ENCODE data around the gene OVOL3.
A peak's percentile ranks its signal among the peaks of the same experiment; 100 is the strongest.

Gene OVOL3

GRCh38 chr19:36115453-36116343 lies 4.8 kb downstream of the OVOL3 start, which contains the start of gene TBCB:
TSS of gene TBCB (plus strand) at chr19:36115468. CDS start at chr19:36115561, 93 bp downstream.
- H2AFZ ChIP-seq (ENCODE audit: low read depth, low read length): peak within 1 kb of the TSS; percentile 90
- H2AK5ac ChIP-seq (ENCODE audit: low read length, severe bottlenecking): no peak within 1 kb of the TSS
- H3K4ac ChIP-seq (ENCODE audit: low read depth in 1 of 2, low read length in 2 of 2): peak within 1 kb of the TSS; percentile 77 to 86
- 7% methylated on average over 35 of the region's 59 CpGs for WGBS
- DNase-seq: peak; percentile 57
- H3K36me3 ChIP-seq (ENCODE audit: control insufficient read depth in 1 of 2, insufficient read depth in 2 of 2, low read depth in 1 of 2, low read length in 2 of 2): peaks cover 50 to 59% of the 10 kb centered on the region in 2 experiments
- H3K18ac ChIP-seq (ENCODE audit: low read depth in 1 of 2, low read length in 2 of 2): peak within 1 kb of the TSS; percentile 23 to 93
- peak within 1 kb of the TSS; percentile 42 for H2BK120ac ChIP-seq (ENCODE audit: low read depth, low read length)
- H3K9me3 ChIP-seq (ENCODE audit: control insufficient read depth, low read length): no peaks in the 10 kb centered on the region
- peak within 1 kb of the TSS in 1 of 2 experiments; percentile 57 for H3K23ac ChIP-seq (ENCODE audit: low read length in 2 of 2)
- H3K9ac ChIP-seq (ENCODE audit: low read length): peak within 1 kb of the TSS; percentile 95
- peak within 1 kb of the TSS; percentile 60 for H2BK15ac ChIP-seq (ENCODE audit: low read depth, poor library complexity, severe bottlenecking)
- peak within 1 kb of the TSS; percentile 83 to 99 for H3K4me3 ChIP-seq (ENCODE audit: insufficient read depth in 1 of 2, low read depth in 1 of 2, low read length in 2 of 2)
- H3K4me2 ChIP-seq (ENCODE audit: low read length, poor library complexity, severe bottlenecking): peak within 1 kb of the TSS; percentile 80
- H2BK5ac ChIP-seq (ENCODE audit: low read depth, low read length, poor library complexity, severe bottlenecking): peak within 1 kb of the TSS; percentile 53
- H4K91ac ChIP-seq (ENCODE audit: low read length): peak within 1 kb of the TSS; percentile 95
- H2BK12ac ChIP-seq (ENCODE audit: low read length in 2 of 2): peak within 1 kb of the TSS; percentile 34 to 65
- H3K4me1 ChIP-seq (ENCODE audit: control insufficient read depth, insufficient read depth, low read depth, low read length): peaks cover 24% of the 10 kb centered on the region
- H3K27ac ChIP-seq (ENCODE audit: low read length, poor library complexity, severe bottlenecking): peak within 1 kb of the TSS; percentile 89
- no peaks in the 10 kb centered on the region for H3K27me3 ChIP-seq (ENCODE audit: control insufficient read depth in 1 of 2, insufficient read depth in 1 of 2, low read length in 2 of 2)
- H3K14ac ChIP-seq (ENCODE audit: low read length in 2 of 2): peak within 1 kb of the TSS in 1 of 2 experiments; percentile 90
- H4K8ac ChIP-seq (ENCODE audit: low read length): peak within 1 kb of the TSS; percentile 84
- peaks cover 43% of the 10 kb centered on the region for H3K79me1 ChIP-seq (replicated peaks; ENCODE audit: low read length, poor library complexity, severe bottlenecking)

GRCh38 chr19:36116344-36116637 lies 5.3 kb downstream of the OVOL3 start:
- H3K14ac ChIP-seq (ENCODE audit: low read length in 2 of 2): no peak overlapping the region
- H3K79me1 ChIP-seq (replicated peaks; ENCODE audit: low read length, poor library complexity, severe bottlenecking): peaks cover 49% of the 10 kb centered on the region
- H2AK5ac ChIP-seq (ENCODE audit: low read length, severe bottlenecking): no peak overlapping the region
- no peaks in the 10 kb centered on the region for H3K9me3 ChIP-seq (ENCODE audit: control insufficient read depth, low read length)
- H2BK5ac ChIP-seq (ENCODE audit: low read depth, low read length, poor library complexity, severe bottlenecking): no peak overlapping the region
- H3K23ac ChIP-seq (ENCODE audit: low read length in 2 of 2): no peak overlapping the region
- H4K8ac ChIP-seq (ENCODE audit: low read length): peak overlapping the region; percentile 5
- no peak overlapping the region for H4K91ac ChIP-seq (ENCODE audit: low read length)
- H3K4me1 ChIP-seq (ENCODE audit: control insufficient read depth, insufficient read depth, low read depth, low read length): peaks cover 25% of the 10 kb centered on the region
- H3K9ac ChIP-seq (ENCODE audit: low read length): peak overlapping the region; percentile 85
- peak overlapping the region in 1 of 2 experiments; percentile 99 for H3K4me3 ChIP-seq (ENCODE audit: insufficient read depth in 1 of 2, low read depth in 1 of 2, low read length in 2 of 2)
- peak overlapping the region; percentile 80 for H3K4me2 ChIP-seq (ENCODE audit: low read length, poor library complexity, severe bottlenecking)
- WGBS: 86% methylated on average over 1 of the region's 1 CpG
- H3K27ac ChIP-seq (ENCODE audit: low read length, poor library complexity, severe bottlenecking): no peak overlapping the region
- no peak overlapping the region for H2AFZ ChIP-seq (ENCODE audit: low read depth, low read length)
- no peak overlapping the region for H2BK15ac ChIP-seq (ENCODE audit: low read depth, poor library complexity, severe bottlenecking)
- no peak overlapping the region for H3K18ac ChIP-seq (ENCODE audit: low read depth in 1 of 2, low read length in 2 of 2)
- peaks cover 51 to 56% of the 10 kb centered on the region in 2 experiments for H3K36me3 ChIP-seq (ENCODE audit: control insufficient read depth in 1 of 2, insufficient read depth in 2 of 2, low read depth in 1 of 2, low read length in 2 of 2)
- H3K4ac ChIP-seq (ENCODE audit: low read depth in 1 of 2, low read length in 2 of 2): peak overlapping the region in 1 of 2 experiments; percentile 77
- H2BK12ac ChIP-seq (ENCODE audit: low read length in 2 of 2): peak overlapping the region in 1 of 2 experiments; percentile 65
- no peak for DNase-seq
- H3K27me3 ChIP-seq (ENCODE audit: control insufficient read depth in 1 of 2, insufficient read depth in 1 of 2, low read length in 2 of 2): no peaks in the 10 kb centered on the region
- H2BK120ac ChIP-seq (ENCODE audit: low read depth, low read length): peak overlapping the region; percentile 21

GRCh38 chr19:36120092-36120983 lies 9.4 kb downstream of the OVOL3 start:
- H4K8ac ChIP-seq (ENCODE audit: low read length): no peak overlapping the region
- no peak overlapping the region for H3K27ac ChIP-seq (ENCODE audit: low read length, poor library complexity, severe bottlenecking)
- no peak overlapping the region for H3K18ac ChIP-seq (ENCODE audit: low read depth in 1 of 2, low read length in 2 of 2)
- no peaks in the 10 kb centered on the region for H3K27me3 ChIP-seq (ENCODE audit: control insufficient read depth in 1 of 2, insufficient read depth in 1 of 2, low read length in 2 of 2)
- H2BK120ac ChIP-seq (ENCODE audit: low read depth, low read length): no peak overlapping the region
- H2BK15ac ChIP-seq (ENCODE audit: low read depth, poor library complexity, severe bottlenecking): no peak overlapping the region
- peak overlapping the region in 1 of 2 experiments; percentile 43 for H2BK12ac ChIP-seq (ENCODE audit: low read length in 2 of 2)
- H2BK5ac ChIP-seq (ENCODE audit: low read depth, low read length, poor library complexity, severe bottlenecking): no peak overlapping the region
- H2AFZ ChIP-seq (ENCODE audit: low read depth, low read length): no peak overlapping the region
- peaks cover 71 to 74% of the 10 kb centered on the region in 2 experiments for H3K36me3 ChIP-seq (ENCODE audit: control insufficient read depth in 1 of 2, insufficient read depth in 2 of 2, low read depth in 1 of 2, low read length in 2 of 2)
- H3K14ac ChIP-seq (ENCODE audit: low read length in 2 of 2): peak overlapping the region in 1 of 2 experiments; percentile 18
- H3K79me1 ChIP-seq (replicated peaks; ENCODE audit: low read length, poor library complexity, severe bottlenecking): peaks cover 45% of the 10 kb centered on the region
- H3K4me2 ChIP-seq (ENCODE audit: low read length, poor library complexity, severe bottlenecking): no peak overlapping the region
- no peak overlapping the region for H3K4ac ChIP-seq (ENCODE audit: low read depth in 1 of 2, low read length in 2 of 2)
- 87% methylated on average over 22 of the region's 26 CpGs for WGBS
- no peak overlapping the region for H3K23ac ChIP-seq (ENCODE audit: low read length in 2 of 2)
- peaks cover 16% of the 10 kb centered on the region for H3K4me1 ChIP-seq (ENCODE audit: control insufficient read depth, insufficient read depth, low read depth, low read length)
- H2AK5ac ChIP-seq (ENCODE audit: low read length, severe bottlenecking): no peak overlapping the region
- H4K91ac ChIP-seq (ENCODE audit: low read length): peak overlapping the region; percentile 12
- H3K9ac ChIP-seq (ENCODE audit: low read length): peak overlapping the region; percentile 48
- DNase-seq: no peak
- H3K4me3 ChIP-seq (ENCODE audit: insufficient read depth in 1 of 2, low read depth in 1 of 2, low read length in 2 of 2): no peak overlapping the region
- H3K9me3 ChIP-seq (ENCODE audit: control insufficient read depth, low read length): no peaks in the 10 kb centered on the region

- Histone ChIP-seq H3K36me3 (ENCODE audit: control insufficient read depth in 1 of 2, insufficient read depth in 2 of 2, low read depth in 1 of 2, low read length in 2 of 2) (peaks cover 77 to 81% of the 10 kb centered on the region in 2 experiments), H2BK120ac (ENCODE audit: low read depth, low read length) (no peak overlapping the region), H2BK12ac (ENCODE audit: low read length in 2 of 2) (no peak overlapping the region), H3K79me1 (replicated peaks; ENCODE audit: low read length, poor library complexity, severe bottlenecking) (peaks cover 43% of the 10 kb centered on the region), H2AK5ac (ENCODE audit: low read length, severe bottlenecking) (no peak overlapping the region), H3K18ac (ENCODE audit: low read depth in 1 of 2, low read length in 2 of 2) (no peak overlapping the region), H4K91ac (ENCODE audit: low read length) (no peak overlapping the region), H3K4me3 (ENCODE audit: insufficient read depth in 1 of 2, low read depth in 1 of 2, low read length in 2 of 2) (no peak overlapping the region), H3K14ac (ENCODE audit: low read length in 2 of 2) (no peak overlapping the region), H3K4me2 (ENCODE audit: low read length, poor library complexity, severe bottlenecking) (no peak overlapping the region), H2BK5ac (ENCODE audit: low read depth, low read length, poor library complexity, severe bottlenecking) (no peak overlapping the region), H2AFZ (ENCODE audit: low read depth, low read length) (no peak overlapping the region), H3K23ac (ENCODE audit: low read length in 2 of 2) (no peak overlapping the region), H2BK15ac (ENCODE audit: low read depth, poor library complexity, severe bottlenecking) (peak overlapping the region; percentile 30), H3K4ac (ENCODE audit: low read depth in 1 of 2, low read length in 2 of 2) (no peak overlapping the region), H3K27ac (ENCODE audit: low read length, poor library complexity, severe bottlenecking) (no peak overlapping the region), H3K9me3 (ENCODE audit: control insufficient read depth, low read length) (no peaks in the 10 kb centered on the region), H3K4me1 (ENCODE audit: control insufficient read depth, insufficient read depth, low read depth, low read length) (peaks cover 14% of the 10 kb centered on the region), H3K27me3 (ENCODE audit: control insufficient read depth in 1 of 2, insufficient read depth in 1 of 2, low read length in 2 of 2) (no peaks in the 10 kb centered on the region), H3K9ac (ENCODE audit: low read length) (no peak overlapping the region), H4K8ac (ENCODE audit: low read length) (no peak overlapping the region)
- WGBS: 97% methylated on average over 18 of the region's 18 CpGs
- no peak for DNase-seq
Observed at GRCh38 chr19:36120984-36121358, 10.0 kb downstream of the OVOL3 start.

All from mesenchymal stem cell (in vitro differentiated cells and primary cell).